Activated gamma-delta T cell treated with Interleukin-2 at 50 U/mL for 16 hours (primary cell): Measurements from ENCODE around the gene ASF1A.

Source experiments
- DNase-seq: peaks from one replicate; pipeline ENCODE4 v3.0.0-alpha.2; 2020

The ASF1A gene

DNA sequence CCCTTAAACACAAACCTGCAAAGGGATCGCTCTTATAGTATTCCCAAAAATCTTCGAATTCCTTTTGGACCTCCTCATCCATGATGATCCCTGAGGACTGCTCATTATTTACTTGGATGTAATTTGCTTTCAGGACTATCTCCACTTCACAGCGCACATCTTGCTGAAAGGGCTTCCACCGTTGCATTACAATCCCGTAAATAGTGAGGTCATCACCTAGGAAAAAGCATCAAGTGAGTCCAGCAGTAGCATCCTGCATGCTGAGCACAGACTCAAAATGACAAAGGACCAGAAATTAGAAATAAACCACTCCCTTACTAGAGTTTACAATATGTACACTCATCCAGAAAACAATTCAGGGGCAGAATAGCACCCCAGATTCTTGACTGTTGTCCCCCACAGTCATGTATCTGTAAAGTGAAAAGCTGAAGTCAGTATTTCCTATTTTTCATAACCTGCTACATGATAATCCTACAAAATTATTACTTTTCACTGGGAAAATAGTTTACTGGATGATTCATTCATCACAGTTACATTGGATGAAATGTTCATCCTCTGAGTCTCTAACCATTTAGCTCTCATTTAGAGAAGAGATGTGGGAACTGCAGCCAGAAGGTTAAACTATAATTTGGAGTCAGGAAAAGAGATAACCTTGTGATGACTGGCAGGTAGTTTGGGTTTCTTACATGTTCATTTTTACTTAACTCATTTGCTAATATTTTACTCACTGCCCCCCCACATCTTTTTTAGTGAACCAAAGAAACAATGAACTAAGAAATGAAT is 23.8 kb downstream of the ASF1A start:
- no peak for DNase-seq

DNA sequence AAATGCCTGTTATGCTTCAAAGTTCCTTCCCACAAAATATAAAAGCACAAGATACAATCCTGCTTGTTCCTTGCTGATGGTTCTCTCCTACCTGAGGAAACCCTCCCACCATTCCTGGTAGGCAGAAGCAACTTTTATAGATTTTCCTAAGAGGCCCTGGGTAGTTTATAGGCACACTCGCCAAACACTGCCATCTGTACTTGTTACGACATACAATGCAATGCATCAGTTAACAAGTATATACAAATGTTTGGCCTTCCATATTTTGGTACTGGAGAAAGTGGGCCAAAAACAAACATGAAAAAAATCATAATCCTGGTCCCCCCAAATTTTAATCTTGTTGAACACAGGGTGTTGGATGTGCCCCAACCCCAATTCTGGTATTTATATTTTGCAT is 24.4 kb downstream of the ASF1A start:
- DNase-seq, result no peak

DNA sequence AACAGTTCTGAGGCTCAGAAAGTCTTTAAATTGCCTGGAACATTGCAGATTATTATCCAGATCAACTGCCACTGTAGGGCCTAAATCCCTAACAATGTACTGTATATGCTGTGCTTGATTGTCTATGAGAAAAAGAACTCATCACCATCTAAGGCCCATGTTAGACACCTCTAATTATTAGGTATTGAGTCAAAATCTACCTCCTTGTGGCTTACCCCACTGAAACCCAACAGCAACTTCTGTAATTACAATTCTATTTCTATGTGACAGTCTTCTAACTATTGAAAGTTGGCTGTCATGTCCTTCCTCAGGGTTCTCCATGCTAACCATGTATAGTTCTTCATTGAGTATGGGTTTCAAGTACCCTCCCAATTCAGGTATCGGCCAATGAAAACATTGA is 27.1 kb downstream of the ASF1A start:
- no peak for DNase-seq

DNA sequence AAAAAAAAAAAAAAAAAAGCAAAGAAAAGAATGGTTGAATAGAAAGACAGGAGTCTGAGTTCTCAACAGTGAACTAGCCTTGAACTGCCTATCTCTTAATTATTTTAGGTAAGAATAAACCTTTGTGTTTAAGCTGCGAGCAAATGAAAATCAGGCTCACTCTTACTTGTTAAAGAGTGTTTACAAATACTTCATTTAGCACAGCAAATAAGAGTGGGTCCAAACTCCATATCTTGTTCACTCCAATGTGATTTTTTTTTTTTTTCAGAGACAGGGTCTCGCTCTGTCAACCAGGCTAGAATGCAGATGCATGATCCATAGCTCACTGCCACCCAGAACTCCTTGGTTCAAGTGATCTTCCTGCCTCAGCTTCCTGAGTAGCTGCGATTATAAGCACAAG is 29.1 kb downstream of the ASF1A start:
- DNase-seq, result no peak

DNA sequence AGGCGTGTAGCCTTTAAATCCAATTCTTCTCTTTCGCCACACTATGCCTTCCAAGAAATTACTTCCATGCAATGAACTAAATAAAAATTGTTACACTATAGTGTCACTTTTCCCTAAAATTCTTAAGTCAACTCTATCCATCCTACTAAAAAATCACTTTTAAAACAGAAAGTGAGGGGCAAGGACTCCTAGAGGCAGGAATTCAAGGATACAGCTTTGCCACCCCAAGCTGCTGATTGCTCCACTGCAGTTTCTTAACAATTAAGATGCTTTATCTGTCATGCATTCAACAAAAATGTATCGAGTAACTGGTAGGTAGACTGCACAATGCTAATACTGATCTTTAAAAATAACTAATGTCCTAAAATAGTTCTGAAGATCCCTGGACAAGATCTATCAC is 36.7 kb downstream of the ASF1A start:
- DNase-seq, result no peak

DNA sequence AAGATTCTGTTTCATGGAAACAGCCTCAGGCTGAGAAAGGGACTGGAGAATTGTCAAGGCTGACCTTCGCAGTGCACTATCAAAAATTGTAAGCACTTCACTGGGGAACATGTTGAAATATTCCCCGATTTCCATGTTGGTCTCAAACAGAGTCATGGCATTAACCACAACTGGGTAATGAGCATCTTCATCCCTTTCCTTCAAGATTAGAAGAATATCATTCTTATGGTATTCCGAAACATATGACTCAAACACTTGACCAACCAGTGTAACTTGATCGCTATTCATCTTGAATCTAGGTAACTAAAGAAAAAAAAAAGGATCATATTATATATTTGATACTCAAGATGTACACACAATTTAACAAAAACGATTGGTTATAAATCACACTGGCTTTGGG is 37.5 kb downstream of the ASF1A start:
- no peak for DNase-seq

DNA sequence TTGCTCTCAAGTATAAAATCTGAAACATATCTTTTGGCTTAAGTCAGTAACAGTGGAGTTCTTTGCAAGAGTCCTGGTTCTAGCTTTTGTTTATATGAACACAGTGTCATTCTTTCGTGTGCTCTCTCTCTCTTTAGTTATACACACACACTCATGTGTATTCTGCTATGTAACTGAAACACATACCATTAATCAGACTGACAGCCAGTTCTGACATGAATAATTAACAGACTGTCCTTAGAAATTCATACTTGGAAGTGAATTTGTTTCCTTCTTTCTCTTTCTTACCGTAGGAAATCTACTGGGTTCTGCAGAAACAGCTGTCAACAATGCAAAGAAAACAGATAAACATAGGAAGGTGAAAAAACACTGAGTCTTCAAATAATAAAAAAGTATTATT is 38.5 kb downstream of the ASF1A start:
- DNase-seq, result no peak

DNA sequence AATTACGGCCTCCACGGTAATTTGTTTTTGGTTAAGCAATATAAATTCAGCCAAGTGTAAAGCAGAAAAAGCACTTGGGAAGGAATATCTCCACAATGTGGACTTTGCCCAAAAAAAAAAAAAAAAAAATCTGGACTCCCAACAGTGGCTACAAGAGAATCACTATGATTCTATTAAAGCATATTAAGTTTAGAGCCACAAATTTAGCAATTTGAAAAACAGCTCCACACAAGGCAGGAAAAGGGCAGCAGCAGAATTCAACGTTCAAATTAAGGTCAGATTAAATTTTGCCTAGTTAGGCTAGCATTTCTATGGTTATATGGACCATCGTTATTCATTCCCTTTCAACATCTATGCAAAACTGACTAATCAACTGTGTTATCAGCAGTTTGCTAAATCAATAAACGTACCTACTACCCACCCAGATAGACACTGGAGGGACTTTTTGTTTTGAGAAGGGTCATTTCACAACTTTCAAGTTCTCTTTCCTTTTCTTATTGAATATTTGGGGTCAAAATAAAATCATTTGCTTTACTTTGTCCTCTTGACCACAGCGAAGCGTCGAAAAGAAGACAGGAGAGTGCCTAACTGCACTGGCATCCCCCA is 40.0 kb downstream of the ASF1A start:
- DNase-seq, result no peak

DNA sequence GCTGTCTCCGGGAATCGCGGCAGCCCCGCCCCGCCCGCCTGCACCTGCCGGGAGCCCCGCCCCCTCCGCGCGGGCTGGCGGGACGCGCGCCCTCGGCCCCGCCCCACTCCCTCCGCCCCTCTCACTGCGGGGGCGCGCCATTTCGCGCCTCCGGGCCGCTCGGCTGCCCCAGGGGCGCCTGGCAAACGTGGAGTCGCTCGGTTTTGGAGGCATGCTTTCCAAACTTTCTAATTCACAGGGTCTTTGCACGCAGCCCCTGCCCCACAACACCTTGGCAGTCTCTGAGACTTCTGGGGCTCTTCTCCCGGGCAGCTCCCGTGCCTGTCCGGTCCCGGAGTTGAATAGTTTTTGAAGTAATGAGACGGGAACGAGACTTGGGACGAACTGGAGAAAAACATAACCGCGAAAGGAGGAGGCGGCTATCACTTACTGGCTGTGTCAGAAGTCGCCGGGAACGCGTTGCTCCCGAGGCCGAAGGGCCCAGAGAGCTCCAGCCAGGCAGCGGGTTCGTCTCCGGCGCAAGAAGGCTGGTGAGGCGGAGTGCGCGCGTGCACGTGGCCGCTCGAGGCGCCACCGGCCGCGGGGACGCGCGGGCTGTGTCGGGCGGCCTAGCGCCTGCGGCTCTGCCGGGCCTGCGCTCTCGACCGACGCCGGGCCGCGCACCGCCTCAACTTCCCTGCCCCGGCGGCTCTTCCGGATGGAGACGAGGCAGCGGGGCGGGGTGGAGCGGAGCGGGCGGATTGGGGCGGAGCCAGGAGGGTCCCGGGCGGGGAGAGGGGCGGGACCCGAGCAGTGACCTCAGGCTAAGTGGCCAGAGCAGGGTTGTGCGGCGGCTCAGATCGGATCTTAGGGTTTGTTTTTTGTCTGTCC is 40.7 kb downstream of the ASF1A start, which contains the start of gene MCM9:
Gene MCM9, minus strand, starts transcription at position 699 of the 870 bp plus-strand sequence. CDS start 3,436 bp downstream, outside the sequence.
- DNase-seq, result peak; percentile 82

DNA sequence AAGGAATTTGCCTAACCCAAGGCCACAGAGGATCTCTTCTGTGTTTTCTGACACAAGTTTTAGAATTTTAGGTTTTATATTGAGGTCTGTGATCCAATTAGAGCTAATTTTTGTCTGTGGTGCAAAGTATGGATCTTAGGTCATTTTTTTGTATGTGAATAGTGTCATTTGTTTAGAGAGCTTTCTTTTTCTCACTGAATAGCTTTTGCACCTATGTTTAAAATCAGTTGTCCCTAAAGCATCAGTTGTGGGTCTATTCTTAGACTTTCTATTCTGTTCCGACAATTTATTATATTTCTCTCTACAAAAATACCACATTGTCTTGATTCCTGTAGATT is 41.3 kb downstream of the ASF1A start:
- DNase-seq, result no peak

DNA sequence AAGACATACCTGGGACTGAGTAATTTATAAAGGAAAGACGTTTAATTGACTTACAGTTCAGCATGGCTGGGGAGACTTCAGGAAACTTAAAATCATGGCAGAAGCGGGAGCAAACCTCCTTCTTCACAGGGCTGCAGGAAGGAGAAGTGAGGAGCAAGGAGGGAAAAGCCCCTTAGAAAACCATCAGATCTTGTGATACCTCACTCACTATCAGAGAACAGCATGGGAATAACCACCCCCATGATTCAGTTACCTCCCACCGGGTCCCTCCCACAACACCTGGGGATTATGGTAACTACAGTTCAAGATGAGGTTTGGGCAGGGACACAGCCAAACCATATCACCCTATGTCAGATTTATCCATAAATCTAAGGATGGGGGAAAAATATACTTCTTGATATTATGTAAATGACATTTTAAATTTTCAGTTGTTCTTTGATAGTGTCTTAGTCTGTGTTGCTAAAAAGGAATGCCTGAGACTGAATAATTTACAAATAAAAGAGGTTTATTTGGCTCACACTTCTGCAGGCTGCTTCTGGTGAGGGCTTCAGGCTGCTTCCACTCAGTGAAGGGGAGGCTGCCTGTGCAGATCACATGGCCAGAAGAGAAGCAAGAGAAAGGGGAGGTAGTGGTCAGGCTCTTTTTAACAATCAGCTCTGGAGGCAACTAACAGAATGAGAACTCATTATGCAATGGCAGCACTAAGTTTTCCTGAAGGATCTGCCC is 42.2 kb downstream of the ASF1A start:
- no peak for DNase-seq

DNA sequence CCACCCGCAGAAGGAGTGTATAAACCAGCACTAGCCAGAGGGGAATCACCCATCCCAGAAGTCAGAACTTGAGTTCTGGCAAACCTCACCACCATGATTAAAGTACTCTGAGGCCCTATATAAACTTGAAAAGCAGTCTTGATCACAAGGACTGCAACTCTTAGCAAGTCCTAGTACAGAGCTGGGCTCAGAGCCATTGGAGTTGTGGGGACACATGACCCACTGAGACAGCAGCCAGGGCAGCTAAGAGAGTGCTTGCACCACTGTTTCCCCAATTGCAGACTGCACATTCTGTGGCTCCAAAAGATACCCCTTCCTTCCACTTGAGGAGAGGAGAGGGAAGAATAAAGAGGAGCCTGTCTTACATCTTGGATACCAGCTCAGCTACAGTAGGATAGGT is 45.7 kb downstream of the ASF1A start:
- DNase-seq, result no peak

DNA sequence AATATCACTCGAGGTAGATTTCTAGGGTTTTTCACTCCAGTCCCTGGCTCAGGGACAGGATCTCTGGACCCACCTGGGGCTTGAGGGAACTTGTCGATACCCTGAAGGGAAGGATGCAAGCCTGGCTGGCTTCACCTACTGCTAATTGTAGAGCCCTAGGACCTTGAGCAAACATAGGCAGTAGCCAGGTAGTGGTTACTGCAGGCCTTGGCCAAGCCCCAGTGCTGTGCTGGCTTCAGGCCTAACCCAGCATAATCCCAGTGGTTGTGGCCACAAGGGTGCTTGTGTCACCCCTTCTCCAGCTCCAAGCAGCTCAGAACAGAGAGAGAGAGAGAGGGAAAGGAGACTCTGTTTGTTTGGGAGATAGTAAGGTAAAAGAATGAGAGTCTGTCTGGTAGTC is 46.8 kb downstream of the ASF1A start:
- DNase-seq, result no peak

DNA sequence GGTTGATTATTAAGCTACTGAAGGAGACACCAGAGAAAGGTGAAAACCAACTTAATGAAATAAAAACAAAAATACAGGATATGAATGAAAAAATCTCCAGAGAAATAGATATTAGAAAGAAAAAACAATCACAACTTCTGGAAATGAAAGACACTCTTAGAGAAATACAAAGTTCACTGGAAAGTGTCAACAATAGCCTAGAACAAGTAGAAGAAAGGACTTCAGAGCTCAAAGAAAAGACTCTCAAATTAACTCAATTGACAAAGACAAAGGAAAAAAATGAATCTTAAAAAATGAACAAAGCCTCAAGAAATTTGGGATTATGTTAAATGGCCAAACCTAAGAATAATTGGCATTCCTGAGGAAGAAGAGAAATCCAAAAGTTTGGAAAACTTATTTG is 51.3 kb downstream of the ASF1A start:
- DNase-seq, result no peak

DNA sequence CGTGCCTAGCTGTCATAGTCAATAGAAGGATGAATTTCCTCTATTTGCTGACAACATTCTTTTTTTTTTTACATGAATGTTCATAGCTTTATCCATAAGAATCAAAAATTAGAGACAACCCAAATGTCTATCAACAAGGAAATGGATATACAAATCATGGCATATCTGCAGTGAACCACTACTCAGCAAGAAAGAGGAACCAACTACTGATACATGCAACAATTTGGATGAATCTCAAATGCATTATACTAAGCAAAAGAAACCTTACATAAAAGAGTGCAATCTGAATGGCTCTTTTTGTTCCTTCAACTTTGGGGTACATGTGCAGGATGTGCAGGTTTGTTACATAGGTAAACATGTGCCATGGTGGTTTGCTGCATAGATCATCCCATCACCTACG is 58.7 kb downstream of the ASF1A start:
- no peak for DNase-seq

DNA sequence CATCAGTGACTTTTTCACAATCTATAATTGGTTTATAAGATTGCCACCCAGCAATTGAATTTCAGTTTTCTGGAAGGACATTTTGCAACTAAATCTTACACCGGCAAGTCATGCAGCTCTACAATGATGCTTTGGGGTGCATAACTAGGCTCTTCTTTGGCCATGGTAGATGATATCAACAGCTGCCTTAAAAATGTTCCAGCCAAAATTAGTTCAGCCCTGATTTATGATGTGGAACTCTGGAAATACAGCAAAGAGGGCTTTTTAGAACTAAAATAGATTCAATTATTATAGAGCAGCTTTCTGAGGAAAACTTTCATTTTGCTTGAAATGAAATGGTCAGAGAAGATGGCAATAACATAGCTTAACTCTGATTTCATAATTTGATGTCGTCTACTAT is 59.4 kb downstream of the ASF1A start:
- DNase-seq, result no peak
